ENCODE data around the gene TRIM72. TPM values are rescaled to one million over a fixed set of nuclear protein-coding genes. Genes with fewer than 3 reads are reported as not detected.

TRIM72 gene
- total and polyA plus RNA-seq, 7 experiments from 2014 or later: 0.24 TPM; not detected in 6

DNA sequence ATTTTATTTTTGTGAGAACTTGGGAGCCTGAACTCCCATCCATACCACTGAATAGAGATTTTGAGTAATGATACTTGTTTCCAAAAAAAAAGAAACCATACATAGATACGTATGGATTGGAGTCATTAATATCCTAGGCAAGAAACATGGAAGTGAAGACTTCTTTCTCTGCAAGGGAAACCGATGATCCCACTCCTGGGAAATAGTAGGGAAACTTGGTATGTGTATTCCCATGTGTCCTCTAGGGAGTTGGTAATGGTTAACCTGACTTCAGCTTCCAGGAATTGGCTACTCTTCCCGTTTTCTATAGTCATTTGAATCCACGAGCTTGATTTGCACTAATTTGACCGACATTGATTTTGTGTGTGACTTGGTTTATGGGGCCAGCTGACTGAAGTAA lies 28.6 kb upstream of the TRIM72 start:
- Mint-ChIP-seq H3K27me3 (no peaks in the 10 kb centered on the region), H3K4me1 (peaks cover 80 to 93% (median 88%) of the 10 kb centered on the region in 7 donors), H3K4me3 (peak overlapping the region; percentile 60 to 92 (median 70)), H3K36me3 (peaks cover 40 to 84% (median 79%) of the 10 kb centered on the region in 5 donors), H3K9me3 (peaks cover 0 to 17% (median 0%) of the 10 kb centered on the region in 11 donors), H3K27ac (peak overlapping the region in 7 of 9 donors; percentile 4 to 90 (median 69))
- Histone ChIP-seq H3K36me3 (ENCODE audit: control insufficient read depth in 2 of 3, insufficient read depth in 3 of 3, low read length in 3 of 3) (peaks cover 63 to 85% (median 69%) of the 10 kb centered on the region in 3 experiments), H3K4me1 (ENCODE audit: control insufficient read depth in 2 of 2, insufficient read depth in 2 of 2, low read length in 2 of 2) (peaks cover 52 to 68% of the 10 kb centered on the region in 2 donors), H3K9me3 (ENCODE audit: control insufficient read depth in 2 of 3, low read length in 3 of 3) (no peaks in the 10 kb centered on the region), H3K27me3 (ENCODE audit: control insufficient read depth in 2 of 2, insufficient read depth in 2 of 2, low read length in 2 of 2) (no peaks in the 10 kb centered on the region), H3K27ac (ENCODE audit: low read depth, low read length) (no peak overlapping the region), H3K4me3 (ENCODE audit: low read length) (no peak overlapping the region)
- POLR2A ChIA-PET: interaction anchor here (0.6 to 4.8 kb wide), 4 partner anchors 8 to 688 kb away, joined by 3 to 35 read pairs (median 11); partner anchors contain the start of genes KAT8 and PYCARD
- intact Hi-C loops (cut with micrococcal nuclease): loop anchor here in 1 of 2 donors (10.0 kb wide), 1 partner anchor 529 kb away; a partner anchor contains a TSS
- CTCF ChIA-PET: no interaction called here
- DNase-seq: no peak
- no peak for ATAC-seq

DNA sequence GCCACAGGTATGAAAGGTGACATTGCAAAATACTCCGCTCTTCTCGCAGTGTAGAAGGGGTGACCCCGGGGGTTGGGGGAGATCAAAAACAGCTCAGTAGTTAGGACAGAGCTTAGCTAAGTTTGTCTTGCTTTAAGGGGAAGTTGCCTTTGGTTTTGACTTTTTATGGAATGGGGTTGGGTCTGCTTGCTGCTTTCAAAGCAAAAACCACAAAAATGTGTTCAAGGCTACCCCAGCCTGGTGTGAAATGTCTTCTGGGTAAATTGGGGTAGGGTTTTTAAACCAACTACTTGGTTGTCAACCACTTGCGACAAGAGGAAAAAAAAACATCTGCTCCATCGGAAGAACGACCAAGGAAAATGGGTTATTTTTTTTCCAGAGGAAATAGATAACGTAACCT lies 27.7 kb upstream of the TRIM72 start:
- CTCF ChIA-PET: interaction anchor here (0.7 kb wide), 1 partner anchor 19 kb away, joined by 3 read pairs; no protein-coding TSS in a partner anchor
- Histone ChIP-seq H3K4me1 (ENCODE audit: control insufficient read depth in 2 of 2, insufficient read depth in 2 of 2, low read length in 2 of 2) (peaks cover 52 to 68% of the 10 kb centered on the region in 2 donors), H3K36me3 (ENCODE audit: control insufficient read depth in 2 of 3, insufficient read depth in 3 of 3, low read length in 3 of 3) (peaks cover 71 to 91% (median 77%) of the 10 kb centered on the region in 3 experiments), H3K27ac (ENCODE audit: low read depth, low read length) (peak overlapping the region; percentile 15), H3K27me3 (ENCODE audit: control insufficient read depth in 2 of 2, insufficient read depth in 2 of 2, low read length in 2 of 2) (no peaks in the 10 kb centered on the region), H3K4me3 (ENCODE audit: low read length) (no peak overlapping the region), H3K9me3 (ENCODE audit: control insufficient read depth in 2 of 3, low read length in 3 of 3) (no peaks in the 10 kb centered on the region)
- DNase-seq (peak in 1 of 9 donors; percentile 23), ATAC-seq (peak; percentile 21)
- Mint-ChIP-seq H3K36me3 (peaks cover 46 to 90% (median 86%) of the 10 kb centered on the region in 5 donors), H3K9me3 (peaks cover 0 to 12% (median 0%) of the 10 kb centered on the region in 11 donors), H3K27ac (peak overlapping the region; percentile 47 to 90 (median 69)), H3K4me1 (peaks cover 83 to 99% (median 95%) of the 10 kb centered on the region in 7 donors), H3K4me3 (peak overlapping the region; percentile 54 to 92 (median 70)), H3K27me3 (no peaks in the 10 kb centered on the region)
- POLR2A ChIA-PET: interaction anchor here (1.0 to 4.8 kb wide), 4 partner anchors 9 to 69 kb away, joined by 3 to 35 read pairs (median 12); partner anchors contain the start of genes KAT8 and PYCARD
- intact Hi-C loops (cut with micrococcal nuclease): loop anchor here in 1 of 2 donors (10.0 kb wide), 1 partner anchor 529 kb away; a partner anchor contains a TSS

DNA sequence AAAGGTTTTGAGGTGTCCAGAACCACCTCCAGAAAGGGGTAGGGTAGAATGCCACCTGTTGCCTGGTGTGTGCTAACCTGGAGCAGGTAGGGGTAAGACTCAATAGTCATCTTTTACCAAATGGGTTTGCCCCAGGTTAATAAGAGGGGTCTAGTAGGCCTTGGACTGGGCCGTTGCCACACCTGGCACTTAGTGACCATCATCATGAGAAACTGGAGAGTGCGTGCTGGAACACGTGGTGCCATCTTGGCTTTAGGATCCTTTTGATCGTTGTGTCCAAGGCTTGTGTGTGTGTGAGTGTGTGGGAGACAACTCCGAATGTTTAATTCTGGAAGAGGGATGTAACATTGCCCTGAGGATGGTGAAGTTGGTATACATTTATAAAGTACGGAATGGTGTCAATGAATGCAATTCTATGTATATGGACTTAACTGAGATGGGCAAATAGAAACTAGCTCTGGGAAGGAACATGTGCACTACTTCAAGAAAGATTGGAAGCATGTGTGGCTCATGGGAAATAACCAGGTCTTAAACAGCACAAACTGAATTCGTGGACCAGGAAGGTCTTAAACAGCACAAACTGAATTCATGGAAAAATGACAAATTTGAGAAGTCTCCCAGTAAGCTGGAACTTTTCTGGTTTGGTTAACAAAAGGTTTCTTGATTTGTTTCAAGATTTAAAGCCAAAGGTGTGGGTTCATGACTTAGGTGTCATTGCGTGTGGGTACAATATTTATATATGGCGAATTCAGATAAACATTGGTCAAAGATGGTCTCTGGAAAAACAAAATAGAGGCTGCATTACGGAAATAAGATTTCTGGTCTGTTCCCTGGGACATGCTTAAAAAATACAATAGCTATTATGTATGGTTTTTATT lies 26.8 kb upstream of the TRIM72 start:
- POLR2A ChIA-PET: interaction anchor here (0.7 to 3.3 kb wide), 6 partner anchors 9 to 113 kb away, joined by 3 to 19 read pairs (median 4); partner anchors contain the start of genes ZNF646 and ZNF668
- DNase-seq: no peak
- intact Hi-C loops (cut with micrococcal nuclease): loop anchor here in 1 of 2 donors (10.0 kb wide), 1 partner anchor 528 kb away; a partner anchor contains a TSS
- Histone ChIP-seq H3K4me3 (ENCODE audit: low read length) (no peak overlapping the region), H3K9me3 (ENCODE audit: control insufficient read depth in 2 of 3, low read length in 3 of 3) (no peaks in the 10 kb centered on the region), H3K27me3 (ENCODE audit: control insufficient read depth in 2 of 2, insufficient read depth in 2 of 2, low read length in 2 of 2) (no peaks in the 10 kb centered on the region), H3K36me3 (ENCODE audit: control insufficient read depth in 2 of 3, insufficient read depth in 3 of 3, low read length in 3 of 3) (peaks cover 81 to 99% (median 82%) of the 10 kb centered on the region in 3 experiments), H3K27ac (ENCODE audit: low read depth, low read length) (no peak overlapping the region), H3K4me1 (ENCODE audit: control insufficient read depth in 2 of 2, insufficient read depth in 2 of 2, low read length in 2 of 2) (peaks cover 47 to 63% of the 10 kb centered on the region in 2 donors)
- ATAC-seq: no peak
- H3K9me3 Mint-ChIP-seq: peaks cover 0 to 10% (median 0%) of the 10 kb centered on the region in 11 donors
- H3K27ac Mint-ChIP-seq: peak overlapping the region; percentile 11 to 90 (median 71)
- H3K4me3 Mint-ChIP-seq: peak overlapping the region in 8 of 10 donors; percentile 27 to 92 (median 65)
- peaks cover 47 to 92% (median 88%) of the 10 kb centered on the region in 5 donors for H3K36me3 Mint-ChIP-seq
- H3K27me3 Mint-ChIP-seq: no peaks in the 10 kb centered on the region
- H3K4me1 Mint-ChIP-seq: peaks cover 75 to 99% (median 95%) of the 10 kb centered on the region in 7 donors
- CTCF ChIA-PET: interaction anchor here (0.7 kb wide), 1 partner anchor 20 kb away, joined by 3 read pairs; no protein-coding TSS in a partner anchor

DNA sequence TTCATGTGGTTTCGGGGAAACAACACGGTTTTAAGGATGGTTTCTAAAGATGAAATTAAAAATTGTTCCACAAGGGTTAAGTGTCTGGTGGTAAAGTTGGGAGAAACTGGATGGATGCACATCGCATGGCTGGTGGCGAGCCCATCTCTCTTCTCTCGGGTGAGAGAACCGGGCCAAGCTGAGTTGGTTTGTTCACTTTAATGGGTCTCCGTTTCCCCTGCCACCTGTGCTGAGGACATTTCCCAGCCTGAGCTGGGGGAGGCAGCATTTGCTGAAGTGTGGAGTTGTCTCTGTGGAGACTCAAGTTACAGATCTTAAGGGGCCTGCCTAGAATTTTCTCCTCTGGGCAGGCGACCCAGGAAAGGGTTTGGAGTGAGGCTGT lies 26.1 kb upstream of the TRIM72 start:
- Mint-ChIP-seq H3K27ac (peak overlapping the region in 7 of 9 donors; percentile 9 to 84 (median 72)), H3K4me3 (peak overlapping the region in 1 of 10 donors; percentile 23), H3K36me3 (peaks cover 40 to 86% (median 82%) of the 10 kb centered on the region in 5 donors), H3K4me1 (peaks cover 68 to 94% (median 90%) of the 10 kb centered on the region in 7 donors), H3K27me3 (no peaks in the 10 kb centered on the region), H3K9me3 (peaks cover 0 to 10% (median 0%) of the 10 kb centered on the region in 11 donors)
- H3K4me3 ChIP-seq (ENCODE audit: low read length): no peak overlapping the region
- DNase-seq (no peak), ATAC-seq (no peak)
- H3K4me1 ChIP-seq (ENCODE audit: control insufficient read depth in 2 of 2, insufficient read depth in 2 of 2, low read length in 2 of 2): peaks cover 40 to 57% of the 10 kb centered on the region in 2 donors
- CTCF ChIA-PET: no interaction called here
- H3K9me3 ChIP-seq (ENCODE audit: control insufficient read depth in 2 of 3, low read length in 3 of 3): no peaks in the 10 kb centered on the region
- H3K36me3 ChIP-seq (ENCODE audit: control insufficient read depth in 2 of 3, insufficient read depth in 3 of 3, low read length in 3 of 3): peaks cover 78 to 99% (median 82%) of the 10 kb centered on the region in 3 experiments
- H3K27me3 ChIP-seq (ENCODE audit: control insufficient read depth in 2 of 2, insufficient read depth in 2 of 2, low read length in 2 of 2): no peaks in the 10 kb centered on the region
- POLR2A ChIA-PET: interaction anchor here (0.7 to 3.3 kb wide), 6 partner anchors 9 to 114 kb away, joined by 3 to 19 read pairs (median 4); partner anchors contain the start of genes ZNF646 and ZNF668
- intact Hi-C loops (cut with micrococcal nuclease): loop anchor here in 1 of 2 donors (10.0 kb wide), 1 partner anchor 527 kb away; a partner anchor contains a TSS
- no peak overlapping the region for H3K27ac ChIP-seq (ENCODE audit: low read depth, low read length)

DNA sequence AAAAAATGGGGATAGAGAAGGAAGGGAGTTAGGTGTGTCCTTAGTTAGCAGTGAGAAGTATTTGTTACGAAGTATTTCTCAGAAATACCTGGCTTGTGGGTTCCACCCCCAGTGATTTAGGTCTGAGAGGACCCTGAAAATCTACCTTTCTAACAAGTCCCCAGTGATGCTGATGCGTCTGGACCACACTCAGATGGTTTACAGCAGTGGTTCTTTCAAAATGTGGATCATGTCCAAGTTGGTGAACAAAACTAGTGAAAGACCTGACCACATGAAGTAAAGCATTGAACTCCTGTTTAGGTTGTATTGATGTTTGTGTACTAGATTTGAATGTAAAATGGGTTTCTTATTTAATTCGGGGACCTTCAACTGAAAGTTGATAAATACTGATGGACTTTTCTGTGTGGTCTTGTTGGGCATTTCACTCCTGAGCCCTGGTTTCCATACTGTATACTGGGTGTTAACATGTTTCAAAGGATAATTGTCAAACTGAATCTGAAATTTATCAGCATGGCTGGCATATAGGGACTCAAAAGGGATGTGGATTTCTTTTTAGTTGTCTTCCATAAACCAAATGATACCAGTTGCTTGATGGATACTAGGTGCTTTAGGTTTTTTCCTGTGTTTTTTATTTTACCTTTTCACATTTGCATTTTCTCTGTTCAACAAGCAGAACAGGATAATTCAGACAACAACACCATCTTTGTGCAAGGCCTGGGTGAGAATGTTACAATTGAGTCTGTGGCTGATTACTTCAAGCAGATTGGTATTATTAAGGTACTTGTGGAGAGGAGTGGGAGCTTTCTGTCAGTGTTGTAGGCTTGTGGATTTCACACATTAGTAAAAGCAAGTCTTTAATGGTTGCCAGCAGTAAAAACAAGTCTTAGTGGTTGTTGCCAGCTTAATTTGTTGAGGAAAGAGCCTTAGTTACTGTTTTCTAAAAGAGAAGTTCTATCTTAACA lies 25.2 kb upstream of the TRIM72 start:
- peaks cover 31 to 48% of the 10 kb centered on the region in 2 donors for H3K4me1 ChIP-seq (ENCODE audit: control insufficient read depth in 2 of 2, insufficient read depth in 2 of 2, low read length in 2 of 2)

More for the DNA sequence above, 25.2 kb upstream of the TRIM72 start:
- Histone ChIP-seq H3K9me3 (ENCODE audit: control insufficient read depth in 2 of 3, low read length in 3 of 3) (no peaks in the 10 kb centered on the region), H3K36me3 (ENCODE audit: control insufficient read depth in 2 of 3, insufficient read depth in 3 of 3, low read length in 3 of 3) (peaks cover 77 to 99% (median 82%) of the 10 kb centered on the region in 3 experiments), H3K27me3 (ENCODE audit: control insufficient read depth in 2 of 2, insufficient read depth in 2 of 2, low read length in 2 of 2) (no peaks in the 10 kb centered on the region), H3K27ac (ENCODE audit: low read depth, low read length) (no peak overlapping the region), H3K4me3 (ENCODE audit: low read length) (no peak overlapping the region)
- DNase-seq (no peak), ATAC-seq (peak; percentile 15)
- Mint-ChIP-seq H3K36me3 (peaks cover 42 to 84% (median 79%) of the 10 kb centered on the region in 5 donors), H3K27me3 (no peaks in the 10 kb centered on the region), H3K4me3 (peak overlapping the region in 5 of 10 donors; percentile 14 to 57 (median 35)), H3K9me3 (peaks cover 0 to 8% (median 0%) of the 10 kb centered on the region in 11 donors), H3K4me1 (peaks cover 63 to 91% (median 86%) of the 10 kb centered on the region in 7 donors), H3K27ac (peak overlapping the region; percentile 23 to 89 (median 72))
- intact Hi-C loops (cut with micrococcal nuclease): loop anchor here in 1 of 2 donors (10.0 kb wide), 1 partner anchor 526 kb away; a partner anchor contains a TSS
- ChIA-PET POLR2A (interaction anchor here (0.8 to 3.3 kb wide), 8 partner anchors 8 to 115 kb away, joined by 3 to 26 read pairs (median 8); partner anchors contain the start of genes FUS, PYCARD, ZNF646 and ZNF668), CTCF (interaction anchor here (1.3 kb wide), 1 partner anchor 11 kb away, joined by 3 read pairs; no protein-coding TSS in a partner anchor)

Data from naive thymus-derived CD4-positive, alpha-beta T cell (primary cell).